Measurements from ENCODE around the gene POGLUT3. TPM values are rescaled to one million over a fixed set of nuclear protein-coding genes. Genes with fewer than 3 reads are reported as not detected.

POGLUT3 gene
- total RNA-seq, 1 donor from 2014 or later = 19.1 TPM

- TF ChIP-seq CTCF (IDR thresholded peaks at IDR 0.05) = no peak
- intact Hi-C loops (cut with DNase I) = no loop called here
- Histone ChIP-seq H3K27me3 (ENCODE audit: low read depth) (no peaks in the 10 kb centered on the region), H3K9me3 (no peaks in the 10 kb centered on the region), H3K4me1 (peaks cover 11% of the 10 kb centered on the region), H3K36me3 (no peaks in the 10 kb centered on the region), H3K27ac (peak overlapping the region; percentile 42), H3K4me3 (peak overlapping the region; percentile 24)
- DNase-seq (peak; percentile 75), ATAC-seq (peak; percentile 91 to 94)
Observed at GRCh38 chr11:108538022-108538424, 39.8 kb upstream of the POGLUT3 start.

- H3K9me3 ChIP-seq = no peaks in the 10 kb centered on the region
- no peak for DNase-seq
- intact Hi-C loops (cut with DNase I) = no loop called here
Observed at GRCh38 chr11:108536783-108537182, 38.6 kb upstream of the POGLUT3 start.

GRCh38 chr11:108535384-108535955 is 37.3 kb upstream of the POGLUT3 start:
- Histone ChIP-seq H3K4me3 (no peak overlapping the region), H3K4me1 (peaks cover 11% of the 10 kb centered on the region), H3K27ac (no peak overlapping the region), H3K27me3 (ENCODE audit: low read depth) (no peaks in the 10 kb centered on the region), H3K9me3 (no peaks in the 10 kb centered on the region), H3K36me3 (no peaks in the 10 kb centered on the region)
- ATAC-seq = no peak
- DNase-seq = no peak
- no peak for TF ChIP-seq CTCF (IDR thresholded peaks at IDR 0.05)
- intact Hi-C loops (cut with DNase I) = no loop called here

More at GRCh38 chr11:108536783-108537182, 38.6 kb upstream of the POGLUT3 start:
- Histone ChIP-seq H3K27me3 (ENCODE audit: low read depth) (no peaks in the 10 kb centered on the region), H3K36me3 (no peaks in the 10 kb centered on the region), H3K27ac (no peak overlapping the region), H3K4me1 (peaks cover 11% of the 10 kb centered on the region), H3K4me3 (peak overlapping the region; percentile 24)
- ATAC-seq = peak; percentile 45 to 68
- no peak for TF ChIP-seq CTCF (IDR thresholded peaks at IDR 0.05)

DNA sequence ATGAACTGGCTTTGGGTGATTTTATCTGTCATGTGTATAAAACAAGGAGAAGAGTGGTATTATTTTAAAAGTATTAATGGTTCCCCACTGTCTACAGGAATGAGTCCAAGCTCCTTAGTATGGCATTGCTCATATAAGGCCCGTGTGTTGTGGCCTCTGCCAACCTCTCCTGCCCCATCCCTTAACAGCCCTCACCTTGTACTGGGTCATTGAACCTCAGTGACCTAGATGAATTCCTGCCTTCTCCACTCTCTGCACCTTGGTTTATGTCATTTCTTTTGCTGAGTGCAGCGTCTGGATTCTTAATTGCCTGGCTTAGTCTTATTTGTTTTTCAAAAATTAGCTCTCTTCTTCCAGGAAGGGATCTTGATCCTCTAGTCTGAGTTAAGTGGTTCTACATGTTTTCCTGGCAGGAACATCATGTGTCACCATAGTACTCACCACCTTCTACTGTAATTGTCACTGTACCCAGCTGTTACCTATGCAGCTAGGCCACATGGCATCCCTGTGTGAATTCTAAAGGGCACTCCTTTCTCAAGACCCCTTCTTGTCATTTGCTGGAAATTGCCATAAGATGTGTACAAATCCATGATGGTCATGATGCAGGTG is 36.2 kb upstream of the POGLUT3 start:
- intact Hi-C loops (cut with DNase I) = no loop called here
- no peak for TF ChIP-seq CTCF (IDR thresholded peaks at IDR 0.05)
- no peak for DNase-seq
- H3K4me1 ChIP-seq = peaks cover 11% of the 10 kb centered on the region
- no peaks in the 10 kb centered on the region for H3K9me3 ChIP-seq
- H3K4me3 ChIP-seq = no peak overlapping the region
- ATAC-seq = peak; percentile 44 to 75
- H3K27me3 ChIP-seq (ENCODE audit: low read depth) = no peaks in the 10 kb centered on the region
- H3K27ac ChIP-seq = no peak overlapping the region
- H3K36me3 ChIP-seq = no peaks in the 10 kb centered on the region

GRCh38 chr11:108530426-108530825 is 32.2 kb upstream of the POGLUT3 start:
- TF ChIP-seq CTCF (IDR thresholded peaks at IDR 0.05) = no peak
- Histone ChIP-seq H3K27me3 (ENCODE audit: low read depth) (no peaks in the 10 kb centered on the region), H3K9me3 (no peaks in the 10 kb centered on the region), H3K36me3 (no peaks in the 10 kb centered on the region), H3K27ac (no peak overlapping the region), H3K4me1 (no peaks in the 10 kb centered on the region), H3K4me3 (no peak overlapping the region)
- ATAC-seq = no peak
- DNase-seq = no peak
- intact Hi-C loops (cut with DNase I) = no loop called here
